Stimulated activated CD8-positive, alpha-beta memory T cell treated with anti-CD3 and anti-CD28 coated beads, Interleukin-4, amount 100 ng/mL, for 48 hours (primary cell): ENCODE data around the gene GIMAP1.

Experiments
- DNase-seq: peaks from one replicate; pipeline ENCODE4 v3.0.0-alpha.2; 2020

Gene GIMAP1

DNA sequence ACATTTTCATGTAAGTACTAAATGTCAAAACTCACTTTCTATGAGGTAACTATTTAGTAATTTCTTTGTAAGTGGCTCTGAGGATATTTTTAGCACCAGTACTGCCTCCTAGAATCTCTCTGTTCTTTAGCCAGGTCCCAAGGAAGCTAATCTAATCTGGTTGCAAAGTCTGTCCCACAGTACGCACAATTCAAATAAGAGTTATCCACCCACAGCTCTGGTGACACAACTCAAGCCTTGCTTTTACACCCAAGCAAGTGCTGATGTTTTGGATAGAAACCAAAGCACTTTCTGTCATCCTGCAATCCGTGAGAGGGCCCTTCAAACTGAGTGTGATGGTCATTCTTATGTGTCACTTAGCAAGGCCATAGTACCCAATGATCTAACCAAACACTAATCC lies 35.3 kb downstream of the GIMAP1 start:
- DNase-seq, result no peak

DNA sequence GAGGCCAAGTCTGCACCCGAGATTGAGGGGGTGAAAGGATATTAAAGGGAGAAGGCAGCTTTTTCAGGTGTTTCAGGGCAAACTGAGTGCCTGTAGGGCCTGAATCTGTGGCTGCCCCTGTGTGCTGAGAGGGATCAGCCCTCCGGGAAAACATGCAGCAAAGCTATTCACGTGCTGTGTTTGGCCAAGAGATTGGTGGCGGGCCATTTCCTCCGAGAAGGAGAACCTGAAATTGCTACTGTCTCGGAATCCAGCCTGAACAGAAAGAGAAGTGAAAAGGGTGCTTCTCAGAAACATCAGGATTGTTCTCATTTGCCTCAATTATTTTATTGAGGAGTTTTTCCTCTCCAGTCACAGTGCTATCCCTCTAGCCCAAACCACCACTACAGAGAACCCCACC lies 36.8 kb downstream of the GIMAP1 start:
- DNase-seq, result no peak

DNA sequence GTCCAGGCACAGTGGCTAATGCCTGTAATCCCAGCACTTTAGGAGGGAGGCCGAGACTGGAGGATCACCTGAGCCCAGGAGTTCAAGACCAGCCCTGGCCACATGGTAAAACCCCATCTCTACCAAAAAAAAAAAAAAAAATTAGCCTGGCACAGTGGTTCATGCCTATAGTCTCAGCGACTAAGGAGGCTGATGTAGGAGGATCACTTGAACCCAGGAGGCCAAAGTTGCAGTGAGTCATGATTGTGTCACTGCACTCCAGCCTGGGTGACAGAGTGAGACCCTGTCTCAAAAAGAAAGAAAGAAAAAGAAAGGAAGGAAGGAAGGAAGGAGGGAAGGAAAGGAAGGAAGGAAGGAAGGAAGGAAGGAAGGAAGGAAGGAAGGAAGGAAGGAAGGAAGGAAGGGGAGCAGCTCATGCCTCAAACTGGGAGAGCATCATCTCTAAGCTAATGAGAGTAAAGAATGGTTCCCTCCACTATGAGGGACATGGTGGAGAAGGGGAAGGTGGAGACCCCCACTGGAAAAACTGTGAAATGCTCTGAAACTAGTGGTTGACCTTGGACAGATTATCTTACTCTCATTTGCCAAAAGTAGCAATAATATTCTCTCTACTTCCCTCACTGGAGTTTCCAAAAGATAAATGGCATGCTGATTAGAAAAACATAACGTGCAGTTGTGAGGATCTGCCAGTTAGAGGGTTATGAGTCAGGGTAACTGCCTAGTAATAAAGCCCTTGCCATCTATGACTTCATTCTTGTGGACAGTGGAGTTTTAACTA lies 37.6 kb downstream of the GIMAP1 start:
- peak; percentile 47 for DNase-seq

DNA sequence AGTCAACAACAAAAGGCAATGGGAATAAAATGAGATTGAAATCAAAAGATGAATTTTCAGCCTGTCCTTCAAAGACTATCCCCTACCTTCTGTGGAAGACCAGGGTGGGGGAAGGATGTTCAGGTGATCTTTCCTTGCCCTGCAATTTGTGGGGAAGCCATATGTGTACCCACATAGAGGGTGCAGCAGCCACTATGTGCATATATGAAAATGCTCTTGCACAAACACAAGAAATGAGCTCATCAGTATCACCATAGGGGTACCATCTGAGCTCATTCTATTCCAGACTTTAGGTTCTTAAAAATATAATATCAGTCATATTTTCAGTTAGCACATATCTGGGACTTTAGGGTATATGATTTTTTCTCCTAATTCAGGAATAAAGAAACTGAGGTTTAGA lies 38.5 kb downstream of the GIMAP1 start:
- peak; percentile 34 for DNase-seq

DNA sequence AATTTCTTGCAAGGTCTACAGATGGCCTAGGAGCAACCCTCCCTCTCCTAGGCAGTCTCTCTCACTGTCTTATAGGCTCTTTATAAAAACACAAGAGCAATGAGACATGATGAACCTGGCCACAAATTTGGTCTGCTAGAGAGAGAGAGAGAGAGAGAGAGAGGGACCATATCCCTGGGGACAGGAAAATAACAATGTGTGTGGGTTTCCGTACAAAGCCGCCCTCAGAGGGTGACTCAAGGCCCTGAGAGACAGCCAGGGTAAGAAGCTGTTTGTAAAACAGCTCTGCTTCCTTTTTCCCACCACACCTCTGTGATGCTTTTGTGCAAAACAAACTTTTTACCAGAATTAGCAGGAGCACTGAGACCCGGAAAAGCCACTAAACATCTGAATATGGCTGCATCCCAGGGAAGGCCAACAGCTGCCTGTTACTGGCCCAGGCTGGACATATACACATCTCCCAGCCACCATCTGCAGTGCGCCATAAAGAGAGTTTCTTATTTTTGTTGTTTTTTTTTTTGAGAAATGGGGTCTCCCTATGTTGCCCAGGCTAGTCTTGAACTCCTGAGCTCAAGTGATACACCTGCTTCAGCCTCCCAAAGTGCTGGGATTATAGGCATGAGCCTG lies 39.2 kb downstream of the GIMAP1 start:
- DNase-seq, result peak; percentile 73

DNA sequence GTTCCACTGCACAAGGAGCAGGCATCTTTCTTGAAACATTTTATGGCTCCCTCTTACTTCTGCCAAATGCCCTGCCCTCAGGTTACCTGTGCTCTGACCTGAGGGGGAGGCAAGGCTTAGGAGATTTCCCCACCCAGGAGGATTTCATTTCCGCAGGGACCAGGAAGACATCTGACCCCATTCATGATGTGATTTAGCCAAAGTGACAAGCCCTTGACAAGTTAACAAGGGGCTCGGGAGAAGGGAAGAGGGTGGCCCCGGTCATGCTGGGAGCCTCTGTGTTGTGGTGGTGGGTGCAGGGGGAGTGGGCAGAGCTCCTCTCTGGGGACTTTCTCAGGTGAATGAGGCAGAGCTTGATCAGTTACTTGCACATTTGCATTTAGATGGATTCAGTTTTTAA lies 39.8 kb downstream of the GIMAP1 start:
- peak; percentile 38 for DNase-seq

DNA sequence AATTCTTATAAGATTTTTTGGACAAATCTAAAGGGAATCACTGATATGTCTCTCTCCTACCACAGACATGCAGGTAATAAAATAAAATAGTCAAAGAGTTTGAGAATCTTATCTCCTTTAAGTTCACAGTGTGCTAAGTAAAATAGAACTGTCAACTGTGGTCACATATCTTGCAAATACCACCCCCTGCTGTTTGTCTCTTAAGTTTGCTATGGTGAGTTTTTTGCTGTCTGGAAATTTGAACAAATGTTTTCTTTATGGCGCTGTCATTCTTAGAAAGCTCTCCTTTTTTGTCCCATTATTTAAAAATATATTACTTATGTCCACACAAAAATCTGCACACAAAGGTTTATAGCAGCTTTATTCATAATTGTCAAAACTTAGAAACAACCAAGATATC lies 40.4 kb downstream of the GIMAP1 start:
- DNase-seq, result no peak

DNA sequence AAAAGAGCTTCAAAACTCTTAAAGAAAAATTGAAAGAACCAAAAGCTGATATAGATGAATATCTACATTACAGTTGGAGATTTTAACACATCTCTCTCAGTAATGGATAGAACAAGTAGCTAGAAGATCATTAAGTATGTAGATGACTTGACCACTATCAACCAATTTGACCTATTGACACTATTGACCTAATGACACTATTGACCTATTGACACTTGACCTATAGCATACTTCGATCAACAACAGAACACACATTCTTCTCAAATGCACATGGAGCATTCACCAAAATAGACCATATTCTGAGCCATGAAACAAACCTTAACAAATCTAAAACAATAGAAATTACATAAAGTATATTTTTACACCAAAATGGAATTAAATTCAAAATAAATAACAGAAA lies 43.1 kb downstream of the GIMAP1 start:
- DNase-seq, result no peak

DNA sequence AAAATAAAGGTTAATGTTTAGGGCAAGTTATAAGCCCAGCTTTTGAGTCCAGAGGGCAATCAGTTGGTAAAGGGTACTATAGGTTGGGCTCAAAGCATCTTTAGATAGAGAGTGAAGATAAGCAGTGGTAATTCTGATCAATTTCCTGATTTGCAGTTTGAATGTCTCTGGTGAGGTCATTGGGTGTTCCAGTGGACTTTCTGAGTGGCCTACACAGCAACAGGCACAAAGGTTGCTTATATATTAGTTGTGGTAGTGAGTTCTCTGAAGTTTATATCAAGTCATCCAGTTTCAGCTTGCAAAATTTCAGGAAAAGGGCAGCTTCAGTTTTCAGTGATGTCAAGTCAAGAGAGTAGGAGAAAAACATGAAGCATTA lies 49.9 kb downstream of the GIMAP1 start:
- DNase-seq, result no peak

DNA sequence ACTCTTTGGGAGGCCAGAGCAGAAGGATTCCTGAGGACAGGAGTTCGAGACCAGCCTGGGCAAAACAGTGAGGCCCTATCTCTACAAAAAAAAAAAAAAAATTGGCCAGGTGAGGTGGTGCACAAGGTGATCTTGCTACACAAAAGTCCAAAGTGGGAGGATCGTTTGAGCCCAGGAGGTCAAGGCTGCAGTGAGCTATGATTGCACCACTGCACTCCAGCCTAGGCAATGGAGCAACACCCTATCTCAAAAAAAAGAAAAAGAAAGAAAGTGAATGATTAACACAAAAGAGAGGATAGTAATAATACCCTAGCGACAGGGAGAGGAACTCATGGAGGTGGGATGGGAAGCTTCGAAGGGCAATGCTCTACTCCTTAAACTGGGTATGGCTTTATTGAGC lies 53.4 kb downstream of the GIMAP1 start:
- no peak for DNase-seq
